Stimulated activated CD8-positive, alpha-beta memory T cell treated with anti-CD3 and anti-CD28 coated beads, Interleukin-15, amount 100 ng/mL, for 1 hour (primary cell): Measurements from ENCODE around the gene NMBR.
"Not testable (repeated sequence)": the region's sequence is repeated elsewhere in the genome, so short reads cannot be mapped to it uniquely, and the experiment has no call there.

Source experiments
- DNase-seq: peaks from one replicate; pipeline ENCODE4 v3.0.0-alpha.2; 2020; ENCODE audit warnings: low read depth

NMBR gene

GRCh38 chr6:142154336-142154735 lies 7.4 kb upstream of the NMBR start:
- no peak for DNase-seq

GRCh38 chr6:142153196-142153595 lies 6.3 kb upstream of the NMBR start:
- no peak for DNase-seq

- no peak for DNase-seq
Measured at GRCh38 chr6:142152746-142153145, 5.8 kb upstream of the NMBR start.

- DNase-seq: not testable (repeated sequence)
Measured at GRCh38 chr6:142141531-142141930, 5.4 kb downstream of the NMBR start.

GRCh38 chr6:142138876-142139275 lies 8.0 kb downstream of the NMBR start:
- DNase-seq: no peak

GRCh38 chr6:142132625-142133024 lies 14.3 kb downstream of the NMBR start, which contains the start of gene GJE1:
TSS of gene GJE1 (plus strand) at chr6:142132925. CDS start at chr6:142133159, 234 bp downstream.
- no peak for DNase-seq

- DNase-seq: no peak
Measured at GRCh38 chr6:142130814-142131213, 16.1 kb downstream of the NMBR start.

- no peak for DNase-seq
Measured at GRCh38 chr6:142121342-142121741, 25.6 kb downstream of the NMBR start.

GRCh38 chr6:142118925-142119324 lies 28.0 kb downstream of the NMBR start:
- DNase-seq: no peak

- DNase-seq: no peak
Measured at GRCh38 chr6:142118328-142118727, 28.6 kb downstream of the NMBR start.

GRCh38 chr6:142117366-142117765 lies 29.6 kb downstream of the NMBR start:
- no peak for DNase-seq

- peak; percentile 60 for DNase-seq
Measured at GRCh38 chr6:142112451-142113061, 34.4 kb downstream of the NMBR start.

- not testable (repeated sequence) for DNase-seq
Measured at GRCh38 chr6:142110820-142111219, 36.1 kb downstream of the NMBR start.

- DNase-seq: not testable (repeated sequence)
Measured at GRCh38 chr6:142104820-142105219, 42.1 kb downstream of the NMBR start.

- no peak for DNase-seq
Measured at GRCh38 chr6:142088858-142089216, 58.1 kb downstream of the NMBR start.

GRCh38 chr6:142087950-142088857 lies 58.7 kb downstream of the NMBR start:
- DNase-seq: no peak

GRCh38 chr6:142079130-142079529 lies 67.8 kb downstream of the NMBR start:
- no peak for DNase-seq

- no peak for DNase-seq
Measured at GRCh38 chr6:142075516-142076101, 71.3 kb downstream of the NMBR start.

GRCh38 chr6:142074516-142074915 lies 72.4 kb downstream of the NMBR start:
- DNase-seq: no peak

GRCh38 chr6:142071981-142072380 lies 74.9 kb downstream of the NMBR start:
- no peak for DNase-seq

GRCh38 chr6:142068416-142068815 lies 78.5 kb downstream of the NMBR start:
- no peak for DNase-seq

- not testable (repeated sequence) for DNase-seq
Measured at GRCh38 chr6:142062861-142063260, 84.1 kb downstream of the NMBR start.
